KBM-7 (cell line): Measurements from ENCODE around the gene NOTUM.

Experiments used
- DNase-seq: peaks from one replicate; pipeline ENCODE4 v3.0.0-alpha.2; 2015
- in situ Hi-C: fragments of 300-500 bp; cut with MboI; formaldehyde crosslinking; loops from 2 replicates; pipeline ENCODE4 v1.14.3; 2020; ENCODE audit warnings: low sequenced_read_pairs, low pct_unique_long_range_greater_than_20kb, mixed read lengths

NOTUM gene

GRCh38 chr17:81904600-81905423, 56.2 kb downstream of the NOTUM start:
- DNase-seq, result no peak

GRCh38 chr17:81903896-81904599, 56.9 kb downstream of the NOTUM start:
- in situ Hi-C loops, result no loop called here
- no peak for DNase-seq

More at GRCh38 chr17:81904600-81905423, 56.2 kb downstream of the NOTUM start:
- in situ Hi-C loops, result no loop called here

- no peak for DNase-seq
- in situ Hi-C loops, result no loop called here
Observed at GRCh38 chr17:81903415-81903831, 57.6 kb downstream of the NOTUM start.

- in situ Hi-C loops, result no loop called here
- DNase-seq, result no peak
Observed at GRCh38 chr17:81902653-81903414, 58.2 kb downstream of the NOTUM start.
